ENCODE measurements around the gene INA. TPM values are rescaled to one million over a fixed set of nuclear protein-coding genes. Genes with fewer than 3 reads are reported as not detected.

Gene INA
- total RNA-seq (2022; extraction: Qiagen RNA extraction; ENCODE audit: low read depth) = 20.9 to 29.2 TPM (median 23.3 TPM) in 5 replicates

DNA sequence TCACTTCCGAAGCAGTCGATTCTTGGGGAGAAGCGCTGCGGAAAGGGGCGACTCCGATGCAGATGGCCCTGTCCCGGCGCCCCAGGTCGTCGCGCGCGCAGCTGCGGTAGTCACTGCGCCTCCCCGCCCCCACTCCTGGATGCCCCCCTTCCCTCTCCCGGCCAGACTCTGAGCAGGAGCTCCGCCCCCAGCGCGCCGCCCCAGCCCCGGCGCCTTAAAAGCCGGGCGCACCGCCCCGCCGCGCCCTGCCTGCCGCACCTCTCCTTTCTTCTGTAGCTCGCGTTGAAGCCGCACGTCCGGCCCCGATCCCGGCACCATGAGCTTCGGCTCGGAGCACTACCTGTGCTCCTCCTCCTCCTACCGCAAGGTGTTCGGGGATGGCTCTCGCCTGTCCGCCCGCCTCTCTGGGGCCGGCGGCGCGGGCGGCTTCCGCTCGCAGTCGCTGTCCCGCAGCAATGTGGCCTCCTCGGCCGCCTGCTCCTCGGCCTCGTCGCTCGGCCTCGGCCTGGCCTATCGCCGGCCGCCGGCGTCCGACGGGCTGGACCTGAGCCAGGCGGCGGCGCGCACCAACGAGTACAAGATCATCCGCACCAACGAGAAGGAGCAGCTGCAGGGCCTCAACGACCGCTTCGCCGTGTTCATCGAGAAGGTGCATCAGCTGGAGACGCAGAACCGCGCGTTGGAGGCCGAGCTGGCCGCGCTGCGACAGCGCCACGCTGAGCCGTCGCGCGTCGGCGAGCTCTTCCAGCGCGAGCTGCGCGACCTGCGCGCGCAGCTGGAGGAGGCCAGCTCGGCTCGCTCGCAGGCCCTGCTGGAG, at the start of gene INA:
INA (plus strand) TSS at position 243 of the 817 bp plus-strand sequence; CDS start at position 317, 74 bp downstream.

DNA sequence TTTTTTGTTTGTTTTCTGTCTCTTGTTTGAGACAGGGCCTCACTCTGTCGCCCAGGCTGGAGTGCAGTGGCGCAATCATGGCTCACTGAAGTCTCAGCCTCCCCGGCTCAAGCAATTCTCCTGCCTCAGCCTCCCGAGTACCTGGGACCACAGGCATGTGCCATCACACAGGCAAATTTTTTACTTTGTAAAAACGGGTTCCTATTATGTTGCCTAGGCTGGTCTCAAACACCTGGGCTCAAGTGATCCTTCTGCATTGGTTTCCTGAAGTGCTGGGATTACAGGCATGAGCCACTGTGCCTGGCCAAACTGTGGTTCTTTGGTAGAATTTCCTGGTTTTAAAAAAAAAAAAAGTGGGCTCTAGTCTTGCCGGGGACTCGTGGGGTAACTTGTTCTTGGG, 31.4 kb upstream of the INA start, which contains the start of gene RPEL1:
RPEL1 (plus strand) TSS at position 301 of the 400 bp plus-strand sequence. CDS start 110 bp downstream, outside the sequence.

Other genes starting within 250 kb of the INA start
- gene NT5C2, start 83.9 kb upstream of the INA start, total RNA-seq (2022; extraction: Qiagen RNA extraction; ENCODE audit: low read depth) = 73.0 to 85.5 TPM (median 82.2 TPM) in 5 replicates
- 0.07 to 0.09 TPM in 2 of 5 replicates, not detected in the others for gene RPEL1, start 31.3 kb upstream of the INA start, total RNA-seq (2022; extraction: Qiagen RNA extraction; ENCODE audit: low read depth)
- 9.0 to 12.7 TPM (median 12.3 TPM) in 5 replicates for gene PCGF6, start 74.0 kb downstream of the INA start, total RNA-seq (2022; extraction: Qiagen RNA extraction; ENCODE audit: low read depth)
- 2.4 to 3.6 TPM (median 3.2 TPM) in 5 replicates for gene TAF5, start 90.8 kb downstream of the INA start, total RNA-seq (2022; extraction: Qiagen RNA extraction; ENCODE audit: low read depth)
- gene ATP5MK, start 119.3 kb downstream of the INA start, total RNA-seq (2022; extraction: Qiagen RNA extraction; ENCODE audit: low read depth) = 505 to 614 TPM (median 526 TPM) in 5 replicates
- gene PDCD11, start 119.5 kb downstream of the INA start, total RNA-seq (2022; extraction: Qiagen RNA extraction; ENCODE audit: low read depth) = 34.0 to 41.2 TPM (median 40.6 TPM) in 5 replicates
- gene CALHM2, start 175.2 kb downstream of the INA start, total RNA-seq (2022; extraction: Qiagen RNA extraction; ENCODE audit: low read depth) = 4.2 to 6.0 TPM (median 5.7 TPM) in 5 replicates
- gene CALHM1, start 181.8 kb downstream of the INA start, total RNA-seq (2022; extraction: Qiagen RNA extraction; ENCODE audit: low read depth) = not detected in 5 replicates
- 0.10 to 0.35 TPM (median 0.22 TPM) in 4 of 5 replicates, not detected in the other for gene CALHM3, start 202.1 kb downstream of the INA start, total RNA-seq (2022; extraction: Qiagen RNA extraction; ENCODE audit: low read depth)
- 0.19 to 0.69 TPM (median 0.38 TPM) in 5 replicates for gene NEURL1, start 216.6 kb downstream of the INA start, total RNA-seq (2022; extraction: Qiagen RNA extraction; ENCODE audit: low read depth)

All from A549 treated with GW870086 at 1 μM for 4 hours (cell line).